HL-60/S4 treated with phorbol 12-myristate 13-acetate at 8.2 ng/mL for 4 days and 3 days (cell line): ENCODE results near the gene TMEM181.

Experiments used
- in situ Hi-C: fragments of 300-500 bp; cut with MboI; formaldehyde crosslinking; loops from 2 replicates; pipeline ENCODE4 v1.15.0; 2022; ENCODE audit warnings: low sequenced_read_pairs

The TMEM181 gene

GRCh38 chr6:158680481-158680880 is 120.6 kb downstream of the TMEM181 start:
- in situ Hi-C loops: loop anchor here (25.0 kb wide), 1 partner anchor 468 kb away; no protein-coding TSS in a partner anchor

- in situ Hi-C loops: loop anchor here (25.0 kb wide), 1 partner anchor 472 kb away; no protein-coding TSS in a partner anchor
Measured at GRCh38 chr6:158684311-158684710, 124.4 kb downstream of the TMEM181 start.

- in situ Hi-C loops: loop anchor here (25.0 kb wide), 1 partner anchor 473 kb away; no protein-coding TSS in a partner anchor
Measured at GRCh38 chr6:158684745-158685324, 124.9 kb downstream of the TMEM181 start.
